ENCODE measurements around the gene EFHC2. TPM values are rescaled to one million over a fixed set of nuclear protein-coding genes. Genes with fewer than 3 reads are reported as not detected.

EFHC2 gene
- total and polyA plus RNA-seq, 10 of the 15 experiments (the other 5 are each of a cell fraction or from before 2014, with no cell fraction given): 0.56 TPM; not detected in 9

DNA sequence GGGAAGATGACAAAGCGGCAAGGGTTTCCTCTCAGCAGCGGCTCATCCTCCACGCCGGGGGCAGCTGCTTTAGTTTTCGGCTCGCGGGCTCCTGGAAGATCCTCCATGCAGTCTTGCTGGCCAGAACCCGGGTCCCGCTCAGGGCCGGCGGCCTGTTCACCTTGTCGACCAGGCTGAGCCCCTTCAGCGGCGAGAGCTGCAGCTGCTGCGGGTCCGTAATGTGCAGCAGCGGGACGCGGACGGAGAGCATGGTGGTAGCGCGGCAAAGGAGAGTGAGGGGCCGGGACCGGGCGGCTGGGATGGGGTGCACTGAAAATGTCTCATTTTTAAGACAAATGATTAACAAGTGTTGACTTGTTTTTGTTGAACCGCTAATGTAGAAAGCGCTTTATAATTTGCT is 33.2 kb downstream of the EFHC2 start:
- WGBS (ENCODE audit: insufficient coverage, insufficient replicate concordance, low lambda C conversion rate, missing lambda C conversion rate): 79% methylated on average over 27 of the region's 27 CpGs
- SMC1A ChIA-PET (ENCODE audit: uncharacterized antibody, unreplicated experiment): no interaction called here
- no peaks in the 10 kb centered on the region for H3K36me3 ChIP-seq (ENCODE audit: control insufficient read depth in 2 of 2, insufficient read depth in 2 of 2, low read length in 1 of 2)
- no peak overlapping the region for H3K27ac ChIP-seq (ENCODE audit: control insufficient read depth, insufficient read depth)
- no peak overlapping the region for H3K4me3 ChIP-seq
- no peaks in the 10 kb centered on the region; a peak in 1 of 4 replicates for H3K27me3 ChIP-seq (replicated peaks in 1 of 2; ENCODE audit: control insufficient read depth in 2 of 2, insufficient read depth in 2 of 2, low read length in 1 of 2)
- no TSS peak for BruUV-seq (replicated peaks)
- ATAC-seq (no peak), FAIRE-seq (no peak), DNase-seq (ENCODE audit: low read depth, low spot score) (no peak)
- no peaks in the 10 kb centered on the region for H3K79me2 ChIP-seq (ENCODE audit: control insufficient read depth, insufficient read depth, low read length)
- POLR2A ChIA-PET: no interaction called here
- no peaks in the 10 kb centered on the region for H4K20me1 ChIP-seq (ENCODE audit: control insufficient read depth, insufficient read depth)
- H3K9ac ChIP-seq (ENCODE audit: control insufficient read depth, insufficient read depth, low read length): no peak overlapping the region
- in situ Hi-C loops (cut with MboI) (no loop called here), intact Hi-C loops (cut with micrococcal nuclease; ENCODE audit: unreplicated experiment) (no loop called here)
- H3K4me2 ChIP-seq (ENCODE audit: control insufficient read depth, insufficient read depth): no peak overlapping the region
- CTCF ChIA-PET: no interaction called here
- no peaks in the 10 kb centered on the region for H3K9me3 ChIP-seq (replicated peaks; ENCODE audit: control insufficient read depth, insufficient read depth, low read length)
- H2AFZ ChIP-seq (ENCODE audit: control insufficient read depth, low read depth, low read length): no peak overlapping the region
- RAD21 ChIA-PET (ENCODE audit: unreplicated experiment): no interaction called here
- no peaks in the 10 kb centered on the region for H3K4me1 ChIP-seq (ENCODE audit: control insufficient read depth, insufficient read depth, low read length)
- no peak for TF ChIP-seq TCF7 (IDR thresholded peaks at IDR 0.05; ENCODE audit: borderline replicate concordance)
- no peak for TF ChIP-seq HDGF (IDR thresholded peaks at IDR 0.05)
- TF ChIP-seq RAD21 (IDR thresholded peaks at IDR 0.05; ENCODE audit: insufficient read depth, low read depth, low read length): no peak
- TF ChIP-seq, protein P1, sequence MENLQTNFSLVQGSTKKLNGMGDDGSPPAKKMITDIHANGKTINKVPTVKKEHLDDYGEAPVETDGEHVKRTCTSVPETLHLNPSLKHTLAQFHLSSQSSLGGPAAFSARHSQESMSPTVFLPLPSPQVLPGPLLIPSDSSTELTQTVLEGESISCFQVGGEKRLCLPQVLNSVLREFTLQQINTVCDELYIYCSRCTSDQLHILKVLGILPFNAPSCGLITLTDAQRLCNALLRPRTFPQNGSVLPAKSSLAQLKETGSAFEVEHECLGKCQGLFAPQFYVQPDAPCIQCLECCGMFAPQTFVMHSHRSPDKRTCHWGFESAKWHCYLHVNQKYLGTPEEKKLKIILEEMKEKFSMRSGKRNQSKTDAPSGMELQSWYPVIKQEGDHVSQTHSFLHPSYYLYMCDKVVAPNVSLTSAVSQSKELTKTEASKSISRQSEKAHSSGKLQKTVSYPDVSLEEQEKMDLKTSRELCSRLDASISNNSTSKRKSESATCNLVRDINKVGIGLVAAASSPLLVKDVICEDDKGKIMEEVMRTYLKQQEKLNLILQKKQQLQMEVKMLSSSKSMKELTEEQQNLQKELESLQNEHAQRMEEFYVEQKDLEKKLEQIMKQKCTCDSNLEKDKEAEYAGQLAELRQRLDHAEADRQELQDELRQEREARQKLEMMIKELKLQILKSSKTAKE (IDR thresholded peaks at IDR 0.05; ENCODE audit: low read depth, poor library complexity, severe bottlenecking): no peak
- TF ChIP-seq, protein P2, sequence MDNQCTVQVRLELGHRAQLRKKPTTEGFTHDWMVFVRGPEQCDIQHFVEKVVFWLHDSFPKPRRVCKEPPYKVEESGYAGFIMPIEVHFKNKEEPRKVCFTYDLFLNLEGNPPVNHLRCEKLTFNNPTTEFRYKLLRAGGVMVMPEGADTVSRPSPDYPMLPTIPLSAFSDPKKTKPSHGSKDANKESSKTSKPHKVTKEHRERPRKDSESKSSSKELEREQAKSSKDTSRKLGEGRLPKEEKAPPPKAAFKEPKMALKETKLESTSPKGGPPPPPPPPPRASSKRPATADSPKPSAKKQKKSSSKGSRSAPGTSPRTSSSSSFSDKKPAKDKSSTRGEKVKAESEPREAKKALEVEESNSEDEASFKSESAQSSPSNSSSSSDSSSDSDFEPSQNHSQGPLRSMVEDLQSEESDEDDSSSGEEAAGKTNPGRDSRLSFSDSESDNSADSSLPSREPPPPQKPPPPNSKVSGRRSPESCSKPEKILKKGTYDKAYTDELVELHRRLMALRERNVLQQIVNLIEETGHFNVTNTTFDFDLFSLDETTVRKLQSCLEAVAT (IDR thresholded peaks at IDR 0.05): no peak
- TF ChIP-seq, protein P3, sequence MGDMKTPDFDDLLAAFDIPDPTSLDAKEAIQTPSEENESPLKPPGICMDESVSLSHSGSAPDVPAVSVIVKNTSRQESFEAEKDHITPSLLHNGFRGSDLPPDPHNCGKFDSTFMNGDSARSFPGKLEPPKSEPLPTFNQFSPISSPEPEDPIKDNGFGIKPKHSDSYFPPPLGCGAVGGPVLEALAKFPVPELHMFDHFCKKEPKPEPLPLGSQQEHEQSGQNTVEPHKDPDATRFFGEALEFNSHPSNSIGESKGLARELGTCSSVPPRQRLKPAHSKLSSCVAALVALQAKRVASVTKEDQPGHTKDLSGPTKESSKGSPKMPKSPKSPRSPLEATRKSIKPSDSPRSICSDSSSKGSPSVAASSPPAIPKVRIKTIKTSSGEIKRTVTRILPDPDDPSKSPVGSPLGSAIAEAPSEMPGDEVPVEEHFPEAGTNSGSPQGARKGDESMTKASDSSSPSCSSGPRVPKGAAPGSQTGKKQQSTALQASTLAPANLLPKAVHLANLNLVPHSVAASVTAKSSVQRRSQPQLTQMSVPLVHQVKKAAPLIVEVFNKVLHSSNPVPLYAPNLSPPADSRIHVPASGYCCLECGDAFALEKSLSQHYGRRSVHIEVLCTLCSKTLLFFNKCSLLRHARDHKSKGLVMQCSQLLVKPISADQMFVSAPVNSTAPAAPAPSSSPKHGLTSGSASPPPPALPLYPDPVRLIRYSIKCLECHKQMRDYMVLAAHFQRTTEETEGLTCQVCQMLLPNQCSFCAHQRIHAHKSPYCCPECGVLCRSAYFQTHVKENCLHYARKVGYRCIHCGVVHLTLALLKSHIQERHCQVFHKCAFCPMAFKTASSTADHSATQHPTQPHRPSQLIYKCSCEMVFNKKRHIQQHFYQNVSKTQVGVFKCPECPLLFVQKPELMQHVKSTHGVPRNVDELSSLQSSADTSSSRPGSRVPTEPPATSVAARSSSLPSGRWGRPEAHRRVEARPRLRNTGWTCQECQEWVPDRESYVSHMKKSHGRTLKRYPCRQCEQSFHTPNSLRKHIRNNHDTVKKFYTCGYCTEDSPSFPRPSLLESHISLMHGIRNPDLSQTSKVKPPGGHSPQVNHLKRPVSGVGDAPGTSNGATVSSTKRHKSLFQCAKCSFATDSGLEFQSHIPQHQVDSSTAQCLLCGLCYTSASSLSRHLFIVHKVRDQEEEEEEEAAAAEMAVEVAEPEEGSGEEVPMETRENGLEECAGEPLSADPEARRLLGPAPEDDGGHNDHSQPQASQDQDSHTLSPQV (IDR thresholded peaks at IDR 0.05): no peak
- no peak for TF ChIP-seq PML (IDR thresholded peaks at IDR 0.05; ENCODE audit: low read length)
- TF ChIP-seq DPF2 (IDR thresholded peaks at IDR 0.05): no peak
- TF ChIP-seq PAX5 (IDR thresholded peaks at IDR 0.05; ENCODE audit: borderline replicate concordance, low read depth, low read length): no peak
- TF ChIP-seq, protein P4, sequence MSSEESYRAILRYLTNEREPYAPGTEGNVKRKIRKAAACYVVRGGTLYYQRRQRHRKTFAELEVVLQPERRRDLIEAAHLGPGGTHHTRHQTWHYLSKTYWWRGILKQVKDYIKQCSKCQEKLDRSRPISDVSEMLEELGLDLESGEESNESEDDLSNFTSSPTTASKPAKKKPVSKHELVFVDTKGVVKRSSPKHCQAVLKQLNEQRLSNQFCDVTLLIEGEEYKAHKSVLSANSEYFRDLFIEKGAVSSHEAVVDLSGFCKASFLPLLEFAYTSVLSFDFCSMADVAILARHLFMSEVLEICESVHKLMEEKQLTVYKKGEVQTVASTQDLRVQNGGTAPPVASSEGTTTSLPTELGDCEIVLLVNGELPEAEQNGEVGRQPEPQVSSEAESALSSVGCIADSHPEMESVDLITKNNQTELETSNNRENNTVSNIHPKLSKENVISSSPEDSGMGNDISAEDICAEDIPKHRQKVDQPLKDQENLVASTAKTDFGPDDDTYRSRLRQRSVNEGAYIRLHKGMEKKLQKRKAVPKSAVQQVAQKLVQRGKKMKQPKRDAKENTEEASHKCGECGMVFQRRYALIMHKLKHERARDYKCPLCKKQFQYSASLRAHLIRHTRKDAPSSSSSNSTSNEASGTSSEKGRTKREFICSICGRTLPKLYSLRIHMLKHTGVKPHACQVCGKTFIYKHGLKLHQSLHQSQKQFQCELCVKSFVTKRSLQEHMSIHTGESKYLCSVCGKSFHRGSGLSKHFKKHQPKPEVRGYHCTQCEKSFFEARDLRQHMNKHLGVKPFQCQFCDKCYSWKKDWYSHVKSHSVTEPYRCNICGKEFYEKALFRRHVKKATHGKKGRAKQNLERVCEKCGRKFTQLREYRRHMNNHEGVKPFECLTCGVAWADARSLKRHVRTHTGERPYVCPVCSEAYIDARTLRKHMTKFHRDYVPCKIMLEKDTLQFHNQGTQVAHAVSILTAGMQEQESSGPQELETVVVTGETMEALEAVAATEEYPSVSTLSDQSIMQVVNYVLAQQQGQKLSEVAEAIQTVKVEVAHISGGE (CRISPR knock-in tag; IDR thresholded peaks at IDR 0.05): no peak
- TF ChIP-seq ESRRA (IDR thresholded peaks at IDR 0.05; ENCODE audit: low read length): no peak
- TF ChIP-seq ATF7 (IDR thresholded peaks at IDR 0.05; ENCODE audit: low read depth): no peak
- TF ChIP-seq RBBP5 (conservative IDR thresholded peaks at IDR 0.05): no peak
- no peak for TF ChIP-seq YBX1 (IDR thresholded peaks at IDR 0.05)
- TF ChIP-seq SIN3A (IDR thresholded peaks at IDR 0.05; ENCODE audit: low read depth, low read length): no peak
- TF ChIP-seq BHLHE40 (IDR thresholded peaks at IDR 0.05; ENCODE audit: borderline replicate concordance in 1 of 2, low read depth in 2 of 2, low read length in 1 of 2): no peak

Measured in GM12878 (cell line).